KMS-11 (cell line): ENCODE results near the gene SLC9A9.

ENCODE experiments used
- H2AFZ ChIP-seq: fragments of 200-600 bp; sonication (generic); 2 replicates; pipeline ENCODE4 v1.6.1; 2016; ENCODE audit warnings: antibody characterized with exemption, mixed run types, low read depth
- H3K27ac ChIP-seq: fragments of 200-600 bp; sonication (generic); 2 replicates; pipeline ENCODE4 v1.6.1; 2016; ENCODE audit warnings: mild to moderate bottlenecking, mixed run types
- H3K27me3 ChIP-seq: fragments of 200-600 bp; sonication (generic); 2 replicates; pipeline ENCODE4 v1.6.1; 2017; ENCODE audit warnings: mild to moderate bottlenecking, low read depth, mixed run types, moderate library complexity; ENCODE audit not compliant: insufficient read depth
- H3K36me3 ChIP-seq: fragments of 200-600 bp; sonication (generic); 2 replicates; pipeline ENCODE4 v1.6.1; 2017; ENCODE audit warnings: mild to moderate bottlenecking, mixed run types; ENCODE audit not compliant: insufficient read depth
- H3K4me1 ChIP-seq: fragments of 200-600 bp; sonication (generic); 2 replicates; pipeline ENCODE4 v1.6.1; 2016; ENCODE audit warnings: mild to moderate bottlenecking, low read depth, mixed run types; ENCODE audit not compliant: poor library complexity, severe bottlenecking
- H3K4me2 ChIP-seq: fragments of 200-600 bp; sonication (generic); 2 replicates; pipeline ENCODE4 v1.7.0; 2016; ENCODE audit warnings: mild to moderate bottlenecking, mixed run types
- H3K4me3 ChIP-seq: fragments of 200-600 bp; sonication (generic); IDR thresholded peaks from 2 replicates; pipeline ENCODE4 v1.6.1; 2017; ENCODE audit warnings: low read depth, low read length, mixed read lengths; ENCODE audit not compliant: insufficient read depth
- H3K79me2 ChIP-seq: fragments of 200-600 bp; sonication (generic); 2 replicates; pipeline ENCODE4 v1.6.1; 2016; ENCODE audit warnings: low read depth, mixed run types; ENCODE audit not compliant: insufficient read depth
- H3K9ac ChIP-seq: fragments of 200-600 bp; sonication (generic); 2 replicates; pipeline ENCODE4 v1.6.1; 2016; ENCODE audit warnings: mild to moderate bottlenecking, mixed run types
- H4K20me1 ChIP-seq: fragments of 200-600 bp; sonication (generic); 2 replicates; pipeline ENCODE4 v1.6.1; 2016; ENCODE audit warnings: mild to moderate bottlenecking, mixed run types; ENCODE audit not compliant: insufficient read depth
- TF ChIP-seq, protein P1 (sequence below): fragments of 200-600 bp; sonication (generic); conservative IDR thresholded peaks from 2 replicates; pipeline ENCODE4 v1.6.1; 2017; ENCODE audit warnings: low read depth, mild to moderate bottlenecking, antibody characterized with exemption, low read length, moderate library complexity, mixed read lengths

Gene SLC9A9

DNA sequence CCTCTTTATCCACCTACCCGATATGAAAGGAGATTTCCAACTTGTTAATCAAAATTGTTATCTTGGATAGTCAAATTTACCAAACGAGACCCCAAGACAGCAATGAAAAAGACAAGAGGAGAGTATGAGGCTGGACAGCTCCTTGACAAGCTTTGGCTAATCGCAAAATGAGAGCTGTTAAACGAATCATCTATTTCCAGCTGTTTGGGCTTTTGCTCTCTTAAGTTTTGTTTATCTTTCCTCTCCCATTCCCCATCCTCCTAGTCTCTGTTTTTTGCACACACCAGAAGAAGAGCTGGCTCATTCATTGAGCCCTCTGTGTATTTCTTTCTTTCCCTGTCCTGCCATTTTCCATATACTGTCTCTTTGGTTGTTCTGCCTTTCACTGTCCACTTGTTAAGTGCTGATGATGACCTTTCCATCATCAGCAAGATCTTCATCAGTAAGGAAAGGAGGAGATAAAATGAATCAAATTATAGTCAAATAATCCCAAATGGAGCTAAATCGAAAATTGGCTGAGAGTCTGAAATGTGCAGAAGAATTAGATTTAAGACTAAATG lies 161.6 kb downstream of the SLC9A9 start:
- Histone ChIP-seq H3K4me2 (no peak overlapping the region), H2AFZ (no peak overlapping the region), H3K36me3 (no peaks in the 10 kb centered on the region), H3K4me3 (no peak overlapping the region), H3K4me1 (no peaks in the 10 kb centered on the region), H3K27ac (no peak overlapping the region), H4K20me1 (no peaks in the 10 kb centered on the region), H3K9ac (no peak overlapping the region), H3K79me2 (no peaks in the 10 kb centered on the region), H3K27me3 (no peaks in the 10 kb centered on the region)
- TF ChIP-seq, protein P1, sequence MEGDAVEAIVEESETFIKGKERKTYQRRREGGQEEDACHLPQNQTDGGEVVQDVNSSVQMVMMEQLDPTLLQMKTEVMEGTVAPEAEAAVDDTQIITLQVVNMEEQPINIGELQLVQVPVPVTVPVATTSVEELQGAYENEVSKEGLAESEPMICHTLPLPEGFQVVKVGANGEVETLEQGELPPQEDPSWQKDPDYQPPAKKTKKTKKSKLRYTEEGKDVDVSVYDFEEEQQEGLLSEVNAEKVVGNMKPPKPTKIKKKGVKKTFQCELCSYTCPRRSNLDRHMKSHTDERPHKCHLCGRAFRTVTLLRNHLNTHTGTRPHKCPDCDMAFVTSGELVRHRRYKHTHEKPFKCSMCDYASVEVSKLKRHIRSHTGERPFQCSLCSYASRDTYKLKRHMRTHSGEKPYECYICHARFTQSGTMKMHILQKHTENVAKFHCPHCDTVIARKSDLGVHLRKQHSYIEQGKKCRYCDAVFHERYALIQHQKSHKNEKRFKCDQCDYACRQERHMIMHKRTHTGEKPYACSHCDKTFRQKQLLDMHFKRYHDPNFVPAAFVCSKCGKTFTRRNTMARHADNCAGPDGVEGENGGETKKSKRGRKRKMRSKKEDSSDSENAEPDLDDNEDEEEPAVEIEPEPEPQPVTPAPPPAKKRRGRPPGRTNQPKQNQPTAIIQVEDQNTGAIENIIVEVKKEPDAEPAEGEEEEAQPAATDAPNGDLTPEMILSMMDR, result no peak

DNA sequence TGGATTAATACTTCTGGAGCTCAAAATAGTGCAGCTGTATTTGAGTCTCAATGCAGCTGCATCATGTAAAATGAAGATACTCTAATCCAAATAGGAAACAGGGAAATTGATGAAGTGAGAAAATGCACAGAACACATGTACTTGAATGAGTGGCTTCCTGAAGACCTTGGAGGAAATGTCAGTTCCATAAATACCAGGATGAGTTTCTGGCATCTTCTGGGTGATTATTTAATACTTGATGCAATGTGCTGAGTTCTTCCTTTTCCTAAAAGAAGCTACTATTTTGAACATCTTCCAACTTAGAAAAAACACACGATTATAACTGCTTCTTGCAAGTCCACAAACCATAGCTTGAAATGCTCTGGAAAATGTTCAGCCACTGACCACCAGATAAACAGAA lies 162.8 kb downstream of the SLC9A9 start:
- Histone ChIP-seq H3K27me3 (no peaks in the 10 kb centered on the region), H3K4me1 (no peaks in the 10 kb centered on the region), H4K20me1 (no peaks in the 10 kb centered on the region), H3K4me3 (no peak overlapping the region), H3K79me2 (no peaks in the 10 kb centered on the region), H3K9ac (no peak overlapping the region), H3K27ac (no peak overlapping the region), H2AFZ (no peak overlapping the region), H3K36me3 (no peaks in the 10 kb centered on the region), H3K4me2 (no peak overlapping the region)
- TF ChIP-seq, protein P1, result no peak

DNA sequence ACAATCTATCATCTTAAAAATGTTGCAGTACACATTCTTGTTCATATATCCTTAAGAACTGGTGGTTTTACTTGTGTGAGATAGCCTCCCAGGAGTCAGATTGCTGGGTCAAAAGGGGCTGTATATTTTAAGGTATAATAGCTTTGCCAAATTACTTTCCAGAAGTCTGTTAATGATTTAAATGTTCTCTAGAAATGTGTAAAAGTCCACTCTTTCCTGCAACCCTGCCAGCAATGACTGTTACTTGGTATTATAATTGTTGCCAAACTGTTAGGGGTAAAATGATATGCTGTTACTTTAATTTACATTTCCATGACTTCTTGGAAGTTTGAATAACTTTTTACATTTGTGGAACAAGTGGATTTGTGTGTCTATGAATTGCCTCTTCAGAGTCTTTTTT lies 170.8 kb downstream of the SLC9A9 start:
- Histone ChIP-seq H3K4me3 (no peak overlapping the region), H3K27me3 (no peaks in the 10 kb centered on the region), H2AFZ (no peak overlapping the region), H3K27ac (no peak overlapping the region), H3K4me1 (peaks cover 34% of the 10 kb centered on the region), H3K79me2 (no peaks in the 10 kb centered on the region), H3K4me2 (no peak overlapping the region), H3K36me3 (no peaks in the 10 kb centered on the region), H3K9ac (no peak overlapping the region), H4K20me1 (no peaks in the 10 kb centered on the region)
- TF ChIP-seq, protein P1, result no peak

DNA sequence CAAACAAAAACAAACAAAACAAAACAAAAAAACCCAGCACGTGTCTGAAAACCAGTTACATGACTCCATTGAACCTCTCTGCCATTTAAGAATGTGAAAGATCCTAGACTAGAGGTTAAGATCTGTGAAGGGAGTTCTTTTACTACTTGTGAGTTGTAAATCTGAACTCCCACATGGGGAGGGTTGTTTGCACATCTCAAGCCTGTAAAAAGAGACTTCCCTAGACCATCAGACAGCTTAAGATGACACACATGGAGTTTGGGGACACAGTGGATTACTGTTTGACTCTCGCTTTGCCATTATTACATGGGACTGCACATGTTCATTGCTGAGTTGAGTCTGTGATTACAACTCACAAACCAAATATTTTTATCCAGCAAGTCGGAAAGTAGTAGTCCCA lies 171.5 kb downstream of the SLC9A9 start:
- H3K4me1 ChIP-seq, result peaks cover 34% of the 10 kb centered on the region
- TF ChIP-seq, protein P1, result no peak

More for the DNA sequence above, 171.5 kb downstream of the SLC9A9 start:
- H4K20me1 ChIP-seq, result no peaks in the 10 kb centered on the region
- H3K27ac ChIP-seq, result no peak overlapping the region
- no peak overlapping the region for H3K9ac ChIP-seq
- no peak overlapping the region for H3K4me3 ChIP-seq
- no peaks in the 10 kb centered on the region for H3K36me3 ChIP-seq
- no peak overlapping the region for H2AFZ ChIP-seq
- no peaks in the 10 kb centered on the region for H3K79me2 ChIP-seq
- H3K4me2 ChIP-seq, result peak overlapping the region; percentile 14; the same call in 1 of the 2 replicates
- no peaks in the 10 kb centered on the region for H3K27me3 ChIP-seq
